Epithelial cell of proximal tubule (primary cell): ENCODE results near the gene DCST2. TPM values are rescaled to one million over a fixed set of nuclear protein-coding genes. Genes with fewer than 3 reads are reported as not detected.

Experiments used
- DNase-seq: peaks from one replicate; pipeline ENCODE4 v3.0.0-alpha.2; 2011; ENCODE audit warnings: low read depth
- H3K4me3 ChIP-seq: 2 replicates; pipeline ENCODE4 v1.5.1; 2011; ENCODE audit warnings: low read depth, mild to moderate bottlenecking, low read length
- total RNA-seq: library from RNA; depleted of rRNA; stranded (reverse); fragments of >200 nt; gene quantifications from 2 replicates; pipeline ENCODE4 v1.2.3, GENCODE V29; 2015
- TF ChIP-seq, protein P1 (sequence below): conservative IDR thresholded peaks from 2 replicates; pipeline ENCODE4 v1.5.1; 2012; ENCODE audit warnings: low read depth, mild to moderate bottlenecking, low read length

DCST2 gene
- total RNA-seq, 1 donor from 2014 or later = 0.12 TPM

DNA sequence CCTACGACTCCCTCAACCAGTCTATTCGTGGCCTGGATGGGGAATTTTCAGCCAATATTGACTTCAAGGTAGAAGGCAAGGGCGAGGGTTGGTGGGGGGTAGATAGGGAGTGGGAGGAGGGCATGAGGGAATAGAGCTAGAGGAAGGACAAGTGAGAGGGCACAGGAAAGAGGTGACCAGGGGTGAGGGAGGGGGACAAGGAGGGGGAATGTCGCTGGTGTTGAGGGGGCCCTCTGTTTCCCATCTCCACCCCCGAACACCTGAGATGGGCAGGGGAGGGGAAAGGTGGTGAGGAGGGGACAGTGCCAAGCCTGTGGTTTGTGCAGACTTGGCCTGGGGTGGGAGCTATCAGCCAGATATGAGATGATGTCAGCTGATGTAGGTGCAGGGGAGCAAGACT is 9.2 kb upstream of the DCST2 start:
- no peak for DNase-seq
- TF ChIP-seq, protein P1, sequence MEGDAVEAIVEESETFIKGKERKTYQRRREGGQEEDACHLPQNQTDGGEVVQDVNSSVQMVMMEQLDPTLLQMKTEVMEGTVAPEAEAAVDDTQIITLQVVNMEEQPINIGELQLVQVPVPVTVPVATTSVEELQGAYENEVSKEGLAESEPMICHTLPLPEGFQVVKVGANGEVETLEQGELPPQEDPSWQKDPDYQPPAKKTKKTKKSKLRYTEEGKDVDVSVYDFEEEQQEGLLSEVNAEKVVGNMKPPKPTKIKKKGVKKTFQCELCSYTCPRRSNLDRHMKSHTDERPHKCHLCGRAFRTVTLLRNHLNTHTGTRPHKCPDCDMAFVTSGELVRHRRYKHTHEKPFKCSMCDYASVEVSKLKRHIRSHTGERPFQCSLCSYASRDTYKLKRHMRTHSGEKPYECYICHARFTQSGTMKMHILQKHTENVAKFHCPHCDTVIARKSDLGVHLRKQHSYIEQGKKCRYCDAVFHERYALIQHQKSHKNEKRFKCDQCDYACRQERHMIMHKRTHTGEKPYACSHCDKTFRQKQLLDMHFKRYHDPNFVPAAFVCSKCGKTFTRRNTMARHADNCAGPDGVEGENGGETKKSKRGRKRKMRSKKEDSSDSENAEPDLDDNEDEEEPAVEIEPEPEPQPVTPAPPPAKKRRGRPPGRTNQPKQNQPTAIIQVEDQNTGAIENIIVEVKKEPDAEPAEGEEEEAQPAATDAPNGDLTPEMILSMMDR = no peak
- H3K4me3 ChIP-seq = no peak overlapping the region

- DNase-seq = no peak
- TF ChIP-seq, protein P1 = no peak
- H3K4me3 ChIP-seq = no peak overlapping the region
Observed at GRCh38 chr1:155040358-155041093, 6.9 kb upstream of the DCST2 start.

GRCh38 chr1:155039308-155039669 is 5.7 kb upstream of the DCST2 start:
- DNase-seq = no peak
- no peak overlapping the region for H3K4me3 ChIP-seq
- TF ChIP-seq, protein P1 = no peak

DNA sequence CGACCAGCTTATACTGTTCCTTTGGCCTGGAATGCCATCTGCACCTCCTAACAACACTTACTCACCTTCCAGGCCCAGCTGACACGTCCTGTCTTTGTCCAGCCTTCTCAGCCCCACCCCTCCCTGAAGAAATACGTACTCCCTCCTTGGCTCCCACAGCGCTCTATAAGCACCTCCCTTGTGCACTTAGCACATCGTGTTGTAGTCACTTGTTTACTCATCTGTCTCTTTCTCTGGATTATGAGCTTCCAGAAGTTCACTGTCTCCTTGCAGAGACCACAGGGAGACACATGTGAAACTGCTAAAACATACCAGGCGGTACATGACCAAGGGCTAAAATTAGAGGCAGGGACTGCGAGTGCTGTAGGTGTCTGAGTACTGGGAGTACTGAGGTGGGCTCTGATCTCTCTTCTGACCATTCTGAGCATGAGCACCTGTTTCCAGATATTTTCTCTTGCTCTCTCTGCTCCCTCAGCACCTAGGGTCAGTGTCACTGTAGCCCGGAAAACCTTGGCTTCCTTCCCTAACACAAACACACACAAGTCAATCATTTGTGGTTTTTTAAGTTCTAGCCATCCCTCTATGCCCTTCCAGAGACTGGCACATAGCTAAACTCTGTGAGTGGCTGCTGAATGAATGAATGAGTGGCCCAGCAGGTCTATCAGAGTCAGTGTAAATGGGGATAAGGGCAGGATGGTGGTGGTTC is 5.2 kb upstream of the DCST2 start:
- H3K4me3 ChIP-seq = no peak overlapping the region
- TF ChIP-seq, protein P1 = no peak
- no peak for DNase-seq

GRCh38 chr1:155037851-155038441 is 4.4 kb upstream of the DCST2 start:
- H3K4me3 ChIP-seq = no peak overlapping the region
- TF ChIP-seq, protein P1 = no peak
- no peak for DNase-seq

DNA sequence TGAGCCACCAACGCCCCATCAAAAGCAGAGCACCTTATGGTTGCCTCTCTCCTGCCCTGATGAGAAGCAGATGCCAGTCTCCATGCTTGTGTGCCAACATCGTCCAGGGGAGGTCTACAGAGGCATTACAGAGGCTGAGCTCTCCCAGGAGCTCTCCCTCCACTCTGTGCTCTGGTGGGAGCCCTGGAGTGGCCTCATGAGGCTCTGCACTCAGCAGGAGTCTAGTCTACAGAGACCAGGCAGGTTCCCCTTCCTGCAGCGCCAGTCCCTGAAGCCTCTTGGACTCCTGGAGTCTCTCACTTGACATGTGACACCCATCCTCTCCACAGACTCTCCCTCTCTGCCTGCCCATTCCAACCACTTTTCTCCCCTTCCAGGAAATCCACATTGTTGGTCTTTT is 3.5 kb upstream of the DCST2 start:
- H3K4me3 ChIP-seq = no peak overlapping the region
- DNase-seq = no peak
- TF ChIP-seq, protein P1 = no peak
